Gastrocnemius medialis (tissue), 4 donors: ENCODE data around the gene VN1R5.

ENCODE experiments used
- CTCF ChIP-seq, 5 experiments: fragments of 450-650 bp in 3 of 5; fragments of 200-600 bp in 2 of 5; sonication (generic) in 2 of 5; IDR thresholded peaks in 4 of 5; conservative IDR thresholded peaks in 1 of 5; 1 replicate in 4 of 5; 2 replicates in 1 of 5; pipeline ENCODE4 v1.5.1; 2016 to 2019; ENCODE audit warnings: antibody characterized with exemption in 5 of 5, mild to moderate bottlenecking in 3 of 5, moderate library complexity in 3 of 5
- POLR2A ChIP-seq, 2 donors: fragments of 450-650 bp; IDR thresholded peaks; one replicate each; pipeline ENCODE4 v1.6.1; 2017; ENCODE audit warnings: antibody characterized with exemption in 2 of 2, mild to moderate bottlenecking in 2 of 2, moderate library complexity in 2 of 2

- TF ChIP-seq CTCF (IDR thresholded peaks at IDR 0.05 in 4 of 5, conservative IDR thresholded peaks at IDR 0.05 in 1 of 5), result no peak
- TF ChIP-seq POLR2A (IDR thresholded peaks at IDR 0.05), result no peak
Observed at GRCh38 chr1:247247568-247247967, 8.3 kb upstream of the VN1R5 start.
